ENCODE results near the gene LLCFC1.

The LLCFC1 gene

GRCh38 chr7:142894112-142894984 is 44.9 kb upstream of the LLCFC1 start:
- Mint-ChIP-seq H3K4me3 (no peak overlapping the region), H3K9me3 (no peaks in the 10 kb centered on the region), H3K4me1 (no peaks in the 10 kb centered on the region), H3K27ac (no peak overlapping the region), H3K27me3 (ENCODE audit: low read depth) (peaks cover 3% of the 10 kb centered on the region), H3K36me3 (ENCODE audit: low read depth) (no peaks in the 10 kb centered on the region)
- TF ChIP-seq, protein P1, sequence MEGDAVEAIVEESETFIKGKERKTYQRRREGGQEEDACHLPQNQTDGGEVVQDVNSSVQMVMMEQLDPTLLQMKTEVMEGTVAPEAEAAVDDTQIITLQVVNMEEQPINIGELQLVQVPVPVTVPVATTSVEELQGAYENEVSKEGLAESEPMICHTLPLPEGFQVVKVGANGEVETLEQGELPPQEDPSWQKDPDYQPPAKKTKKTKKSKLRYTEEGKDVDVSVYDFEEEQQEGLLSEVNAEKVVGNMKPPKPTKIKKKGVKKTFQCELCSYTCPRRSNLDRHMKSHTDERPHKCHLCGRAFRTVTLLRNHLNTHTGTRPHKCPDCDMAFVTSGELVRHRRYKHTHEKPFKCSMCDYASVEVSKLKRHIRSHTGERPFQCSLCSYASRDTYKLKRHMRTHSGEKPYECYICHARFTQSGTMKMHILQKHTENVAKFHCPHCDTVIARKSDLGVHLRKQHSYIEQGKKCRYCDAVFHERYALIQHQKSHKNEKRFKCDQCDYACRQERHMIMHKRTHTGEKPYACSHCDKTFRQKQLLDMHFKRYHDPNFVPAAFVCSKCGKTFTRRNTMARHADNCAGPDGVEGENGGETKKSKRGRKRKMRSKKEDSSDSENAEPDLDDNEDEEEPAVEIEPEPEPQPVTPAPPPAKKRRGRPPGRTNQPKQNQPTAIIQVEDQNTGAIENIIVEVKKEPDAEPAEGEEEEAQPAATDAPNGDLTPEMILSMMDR (IDR thresholded peaks at IDR 0.05; ENCODE audit: unreplicated experiment in 3 of 3): no peak

- no peaks in the 10 kb centered on the region for H3K9me3 Mint-ChIP-seq
- TF ChIP-seq, protein P1 (IDR thresholded peaks at IDR 0.05; ENCODE audit: unreplicated experiment in 3 of 3): no peak
- no peaks in the 10 kb centered on the region for H3K4me1 Mint-ChIP-seq
- peaks cover 3% of the 10 kb centered on the region for H3K27me3 Mint-ChIP-seq (ENCODE audit: low read depth)
- H3K36me3 Mint-ChIP-seq (ENCODE audit: low read depth): no peaks in the 10 kb centered on the region
- no peak overlapping the region for H3K27ac Mint-ChIP-seq
- no peak overlapping the region for H3K4me3 Mint-ChIP-seq
Measured at GRCh38 chr7:142894985-142895593, 44.2 kb upstream of the LLCFC1 start.

DNA sequence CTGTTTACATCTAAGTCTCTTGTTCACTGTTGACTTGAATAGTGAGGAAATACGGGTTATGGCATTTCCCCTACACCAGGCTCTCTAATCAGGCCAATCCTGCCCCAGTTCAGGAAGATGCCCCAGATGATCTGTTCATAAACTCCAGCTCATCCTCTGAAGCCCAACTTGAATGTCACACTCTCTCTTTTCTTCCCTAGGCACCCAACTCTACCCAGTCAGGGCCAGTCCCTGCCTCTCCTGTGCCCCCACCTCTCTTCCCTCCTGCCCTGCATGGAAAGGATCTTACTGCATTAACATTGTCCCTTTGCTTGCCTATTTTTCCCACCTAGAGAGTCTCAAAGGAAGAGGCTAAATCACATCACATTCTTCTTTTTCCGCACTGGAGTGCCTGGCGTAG is 43.1 kb upstream of the LLCFC1 start:
- no peak overlapping the region for H3K4me3 Mint-ChIP-seq
- H3K36me3 Mint-ChIP-seq (ENCODE audit: low read depth): no peaks in the 10 kb centered on the region
- TF ChIP-seq, protein P1 (IDR thresholded peaks at IDR 0.05; ENCODE audit: unreplicated experiment in 3 of 3): no peak
- no peaks in the 10 kb centered on the region for H3K4me1 Mint-ChIP-seq
- H3K9me3 Mint-ChIP-seq: peaks cover under 1% of the 10 kb centered on the region
- no peak overlapping the region for H3K27ac Mint-ChIP-seq
- no peaks in the 10 kb centered on the region for H3K27me3 Mint-ChIP-seq (ENCODE audit: low read depth)

- Mint-ChIP-seq H3K4me1 (no peaks in the 10 kb centered on the region), H3K9me3 (peaks cover 3% of the 10 kb centered on the region), H3K27me3 (ENCODE audit: low read depth) (peaks cover 4% of the 10 kb centered on the region), H3K4me3 (no peak overlapping the region), H3K36me3 (ENCODE audit: low read depth) (no peaks in the 10 kb centered on the region), H3K27ac (no peak overlapping the region)
- TF ChIP-seq, protein P1 (IDR thresholded peaks at IDR 0.05; ENCODE audit: unreplicated experiment in 3 of 3): no peak
Measured at GRCh38 chr7:142896741-142897379, 42.4 kb upstream of the LLCFC1 start.

GRCh38 chr7:142897691-142898090 is 41.6 kb upstream of the LLCFC1 start:
- Mint-ChIP-seq H3K27me3 (ENCODE audit: low read depth) (peaks cover 7% of the 10 kb centered on the region), H3K4me3 (no peak overlapping the region), H3K27ac (no peak overlapping the region), H3K4me1 (no peaks in the 10 kb centered on the region), H3K36me3 (ENCODE audit: low read depth) (no peaks in the 10 kb centered on the region), H3K9me3 (peaks cover 3% of the 10 kb centered on the region)
- TF ChIP-seq, protein P1 (IDR thresholded peaks at IDR 0.05; ENCODE audit: unreplicated experiment in 3 of 3): no peak

All from nephron (organoid).